Measurements from ENCODE around the gene KCTD18.

The KCTD18 gene

DNA sequence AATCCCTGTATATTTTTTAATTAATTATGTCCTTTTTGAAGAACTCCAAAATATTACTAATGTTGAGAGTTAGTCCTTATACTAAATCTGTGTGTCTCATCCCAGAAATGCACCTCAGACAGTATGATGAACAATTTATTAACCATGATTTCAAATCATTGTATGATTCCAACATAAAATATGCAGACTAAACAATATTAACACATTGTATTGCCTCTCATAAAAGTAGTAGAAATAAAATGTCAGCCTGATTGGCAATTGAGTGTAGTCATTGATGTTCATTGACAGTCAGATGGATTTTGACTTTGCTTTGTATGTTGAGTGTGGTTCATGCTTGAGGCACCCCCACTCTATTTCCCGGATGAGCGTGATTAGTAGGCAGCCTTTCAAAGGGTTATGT is 57.5 kb downstream of the KCTD18 start:
- Histone ChIP-seq H2AFZ (no peak overlapping the region), H3K4me2 (ENCODE audit: low read length) (no peak overlapping the region), H3K9me3 (ENCODE audit: control insufficient read depth, low read length) (no peaks in the 10 kb centered on the region), H3K4me1 (peaks cover 20% of the 10 kb centered on the region), H3K79me2 (no peaks in the 10 kb centered on the region), H3K27me3 (ENCODE audit: control insufficient read depth, insufficient read depth, low read length) (no peaks in the 10 kb centered on the region), H3K4me3 (ENCODE audit: low read depth, low read length) (no peak overlapping the region), H3K27ac (no peak overlapping the region), H3K9ac (no peak overlapping the region), H3K36me3 (ENCODE audit: control insufficient read depth, insufficient read depth, low read length) (no peaks in the 10 kb centered on the region)
- TF ChIP-seq, protein P1, sequence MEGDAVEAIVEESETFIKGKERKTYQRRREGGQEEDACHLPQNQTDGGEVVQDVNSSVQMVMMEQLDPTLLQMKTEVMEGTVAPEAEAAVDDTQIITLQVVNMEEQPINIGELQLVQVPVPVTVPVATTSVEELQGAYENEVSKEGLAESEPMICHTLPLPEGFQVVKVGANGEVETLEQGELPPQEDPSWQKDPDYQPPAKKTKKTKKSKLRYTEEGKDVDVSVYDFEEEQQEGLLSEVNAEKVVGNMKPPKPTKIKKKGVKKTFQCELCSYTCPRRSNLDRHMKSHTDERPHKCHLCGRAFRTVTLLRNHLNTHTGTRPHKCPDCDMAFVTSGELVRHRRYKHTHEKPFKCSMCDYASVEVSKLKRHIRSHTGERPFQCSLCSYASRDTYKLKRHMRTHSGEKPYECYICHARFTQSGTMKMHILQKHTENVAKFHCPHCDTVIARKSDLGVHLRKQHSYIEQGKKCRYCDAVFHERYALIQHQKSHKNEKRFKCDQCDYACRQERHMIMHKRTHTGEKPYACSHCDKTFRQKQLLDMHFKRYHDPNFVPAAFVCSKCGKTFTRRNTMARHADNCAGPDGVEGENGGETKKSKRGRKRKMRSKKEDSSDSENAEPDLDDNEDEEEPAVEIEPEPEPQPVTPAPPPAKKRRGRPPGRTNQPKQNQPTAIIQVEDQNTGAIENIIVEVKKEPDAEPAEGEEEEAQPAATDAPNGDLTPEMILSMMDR (IDR thresholded peaks at IDR 0.05): no peak

DNA sequence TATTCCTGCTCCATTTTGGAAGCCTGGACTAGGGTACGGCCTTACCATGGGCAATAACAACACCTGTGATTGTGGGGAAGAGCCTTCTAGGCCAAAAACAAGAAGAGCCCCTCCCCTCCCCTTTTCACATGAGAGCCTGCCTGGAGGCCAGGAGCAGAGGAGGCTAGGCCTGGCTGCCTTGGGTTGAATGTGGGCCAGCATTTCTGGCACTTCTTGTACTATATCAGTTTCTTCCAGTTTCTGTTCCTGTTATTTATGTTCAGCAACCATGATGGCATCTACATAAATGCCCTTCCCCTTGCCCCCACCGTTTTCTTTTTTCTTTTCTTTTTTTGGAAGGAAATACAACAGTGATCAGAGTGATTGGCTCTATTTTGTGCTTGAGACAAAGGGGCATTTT is 58.4 kb downstream of the KCTD18 start:
- Histone ChIP-seq H3K79me2 (no peaks in the 10 kb centered on the region), H3K4me1 (peaks cover 15% of the 10 kb centered on the region), H3K4me3 (ENCODE audit: low read depth, low read length) (no peak overlapping the region), H3K27me3 (ENCODE audit: control insufficient read depth, insufficient read depth, low read length) (no peaks in the 10 kb centered on the region), H3K4me2 (ENCODE audit: low read length) (no peak overlapping the region), H3K9ac (no peak overlapping the region), H3K27ac (no peak overlapping the region), H2AFZ (no peak overlapping the region), H3K36me3 (ENCODE audit: control insufficient read depth, insufficient read depth, low read length) (no peaks in the 10 kb centered on the region), H3K9me3 (ENCODE audit: control insufficient read depth, low read length) (no peaks in the 10 kb centered on the region)
- TF ChIP-seq, protein P1 (IDR thresholded peaks at IDR 0.05): no peak

DNA sequence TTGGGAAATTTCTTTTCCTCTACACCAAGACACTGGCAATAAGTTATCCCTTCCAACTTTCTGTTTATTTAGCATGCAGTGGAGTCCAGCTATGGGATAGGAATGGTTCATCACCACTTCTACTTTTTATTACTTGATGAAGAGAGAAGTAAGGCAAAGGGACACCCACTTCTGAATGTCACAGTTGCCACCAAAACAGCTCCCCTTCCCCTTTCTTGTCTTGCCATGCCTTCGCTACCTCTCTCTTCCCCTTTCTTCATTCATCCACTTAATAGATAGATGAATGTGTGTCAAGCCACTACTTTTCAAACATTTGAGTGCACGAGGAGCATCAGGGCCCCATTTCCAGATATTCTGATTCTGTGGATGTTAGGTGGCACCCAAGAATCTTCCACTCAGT is 59.6 kb downstream of the KCTD18 start:
- TF ChIP-seq, protein P1 (IDR thresholded peaks at IDR 0.05): no peak
- H3K27me3 ChIP-seq (ENCODE audit: control insufficient read depth, insufficient read depth, low read length): no peaks in the 10 kb centered on the region
- no peaks in the 10 kb centered on the region for H3K36me3 ChIP-seq (ENCODE audit: control insufficient read depth, insufficient read depth, low read length)
- no peaks in the 10 kb centered on the region for H3K9me3 ChIP-seq (ENCODE audit: control insufficient read depth, low read length)
- no peak overlapping the region for H3K4me2 ChIP-seq (ENCODE audit: low read length)
- H2AFZ ChIP-seq: no peak overlapping the region
- no peaks in the 10 kb centered on the region for H3K79me2 ChIP-seq
- H3K4me3 ChIP-seq (ENCODE audit: low read depth, low read length): no peak overlapping the region
- no peak overlapping the region for H3K27ac ChIP-seq
- peaks cover 9% of the 10 kb centered on the region for H3K4me1 ChIP-seq
- H3K9ac ChIP-seq: no peak overlapping the region

DNA sequence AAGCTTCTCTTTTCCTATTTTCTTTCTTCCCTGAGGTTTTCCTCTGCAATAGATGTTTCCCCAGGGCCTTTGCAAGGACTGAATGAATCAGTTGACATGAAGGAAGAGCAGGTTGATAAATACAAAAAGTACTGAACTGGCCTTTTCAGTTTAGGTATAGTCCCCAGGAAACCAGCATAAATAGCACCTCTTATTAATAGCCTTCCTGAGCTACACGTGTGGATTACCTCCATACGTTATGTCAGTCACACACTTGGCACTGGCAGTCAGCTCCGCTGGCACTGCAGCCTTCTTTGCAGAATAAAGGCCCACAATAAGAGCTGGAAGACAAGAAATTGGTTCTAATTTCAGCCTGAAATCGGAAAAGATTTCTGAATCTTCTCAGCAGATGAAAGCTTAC is 60.7 kb downstream of the KCTD18 start:
- no peaks in the 10 kb centered on the region for H3K79me2 ChIP-seq
- H3K4me2 ChIP-seq (ENCODE audit: low read length): no peak overlapping the region
- H3K4me1 ChIP-seq: no peaks in the 10 kb centered on the region
- no peaks in the 10 kb centered on the region for H3K27me3 ChIP-seq (ENCODE audit: control insufficient read depth, insufficient read depth, low read length)
- TF ChIP-seq, protein P1 (IDR thresholded peaks at IDR 0.05): no peak
- H3K4me3 ChIP-seq (ENCODE audit: low read depth, low read length): no peak overlapping the region
- H3K27ac ChIP-seq: no peak overlapping the region
- no peaks in the 10 kb centered on the region for H3K9me3 ChIP-seq (ENCODE audit: control insufficient read depth, low read length)
- no peaks in the 10 kb centered on the region for H3K36me3 ChIP-seq (ENCODE audit: control insufficient read depth, insufficient read depth, low read length)
- no peak overlapping the region for H3K9ac ChIP-seq
- no peak overlapping the region for H2AFZ ChIP-seq

DNA sequence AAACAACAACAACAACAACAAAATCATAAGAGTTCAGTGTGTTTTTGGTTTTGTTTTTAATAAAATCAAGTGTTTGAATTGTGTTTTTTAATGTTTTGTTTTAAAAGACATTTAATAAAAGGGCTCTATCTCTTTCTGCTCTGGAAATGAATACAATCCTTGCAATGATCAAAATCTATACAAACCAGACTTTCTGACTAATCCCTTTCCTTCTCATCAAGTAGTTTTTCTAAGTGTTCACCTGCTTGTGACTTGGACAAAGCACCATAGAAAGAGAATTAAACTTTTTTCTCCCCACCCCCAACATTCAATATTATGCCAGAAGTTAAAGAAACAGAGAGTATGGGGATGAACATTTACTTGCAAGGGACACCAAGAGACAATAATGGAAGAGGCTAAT is 61.4 kb downstream of the KCTD18 start:
- Histone ChIP-seq H3K4me1 (no peaks in the 10 kb centered on the region), H3K9ac (no peak overlapping the region), H3K9me3 (ENCODE audit: control insufficient read depth, low read length) (no peaks in the 10 kb centered on the region), H3K79me2 (no peaks in the 10 kb centered on the region), H2AFZ (no peak overlapping the region), H3K27ac (no peak overlapping the region), H3K4me2 (ENCODE audit: low read length) (no peak overlapping the region), H3K36me3 (ENCODE audit: control insufficient read depth, insufficient read depth, low read length) (no peaks in the 10 kb centered on the region), H3K4me3 (ENCODE audit: low read depth, low read length) (no peak overlapping the region), H3K27me3 (ENCODE audit: control insufficient read depth, insufficient read depth, low read length) (no peaks in the 10 kb centered on the region)
- TF ChIP-seq, protein P1 (IDR thresholded peaks at IDR 0.05): no peak
